ENCODE measurements around the gene ZC3H7A.

DNA sequence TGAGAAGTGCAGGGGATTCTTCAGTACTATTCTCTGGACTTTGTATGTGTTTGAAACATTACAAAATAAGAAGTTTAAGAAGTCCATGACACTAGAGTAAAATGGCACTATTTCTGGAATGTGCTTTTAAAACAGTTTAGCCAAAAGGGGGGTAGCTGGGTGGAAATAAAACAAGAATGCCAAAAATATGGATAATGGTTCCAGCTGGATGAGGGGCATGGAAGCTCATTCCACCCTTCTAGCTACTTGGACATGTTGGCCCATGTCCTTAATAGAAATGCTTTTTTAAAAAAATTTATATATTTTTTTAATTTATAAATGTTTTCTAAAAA lies 13.1 kb downstream of the ZC3H7A start:
- TF ChIP-seq, protein P1, sequence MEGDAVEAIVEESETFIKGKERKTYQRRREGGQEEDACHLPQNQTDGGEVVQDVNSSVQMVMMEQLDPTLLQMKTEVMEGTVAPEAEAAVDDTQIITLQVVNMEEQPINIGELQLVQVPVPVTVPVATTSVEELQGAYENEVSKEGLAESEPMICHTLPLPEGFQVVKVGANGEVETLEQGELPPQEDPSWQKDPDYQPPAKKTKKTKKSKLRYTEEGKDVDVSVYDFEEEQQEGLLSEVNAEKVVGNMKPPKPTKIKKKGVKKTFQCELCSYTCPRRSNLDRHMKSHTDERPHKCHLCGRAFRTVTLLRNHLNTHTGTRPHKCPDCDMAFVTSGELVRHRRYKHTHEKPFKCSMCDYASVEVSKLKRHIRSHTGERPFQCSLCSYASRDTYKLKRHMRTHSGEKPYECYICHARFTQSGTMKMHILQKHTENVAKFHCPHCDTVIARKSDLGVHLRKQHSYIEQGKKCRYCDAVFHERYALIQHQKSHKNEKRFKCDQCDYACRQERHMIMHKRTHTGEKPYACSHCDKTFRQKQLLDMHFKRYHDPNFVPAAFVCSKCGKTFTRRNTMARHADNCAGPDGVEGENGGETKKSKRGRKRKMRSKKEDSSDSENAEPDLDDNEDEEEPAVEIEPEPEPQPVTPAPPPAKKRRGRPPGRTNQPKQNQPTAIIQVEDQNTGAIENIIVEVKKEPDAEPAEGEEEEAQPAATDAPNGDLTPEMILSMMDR (IDR thresholded peaks at IDR 0.05), result no peak
- TF ChIP-seq POLR2A (IDR thresholded peaks at IDR 0.05), result no peak
- no peak for TF ChIP-seq POLR2AphosphoS5 (IDR thresholded peaks at IDR 0.05)

Data from stomach (tissue), 4 donors.